Mesodermal cell (in vitro differentiated cells): Measurements from ENCODE around the gene DPP6.

Source experiments
- H3K27ac ChIP-seq: 2 replicates; pipeline ENCODE4 v1.7.0; 2013; ENCODE audit warnings: mild to moderate bottlenecking, low read depth, low read length, moderate library complexity; ENCODE audit not compliant: severe bottlenecking
- H3K36me3 ChIP-seq: 2 replicates; pipeline ENCODE4 v1.7.1; 2013; ENCODE audit warnings: mild to moderate bottlenecking, low read length, moderate library complexity; ENCODE audit not compliant: control insufficient read depth, insufficient read depth
- H3K4me1 ChIP-seq: one replicate; pipeline ENCODE4 v1.7.1; 2013; ENCODE audit warnings: mild to moderate bottlenecking, low read length; ENCODE audit not compliant: insufficient read depth, control insufficient read depth, poor library complexity, severe bottlenecking
- H3K4me3 ChIP-seq: 2 replicates; pipeline ENCODE4 v1.7.0; 2013; ENCODE audit warnings: low read length, control low read depth, mild to moderate bottlenecking; ENCODE audit not compliant: insufficient read depth, poor library complexity, severe bottlenecking; ENCODE audit errors: extremely low read depth
- H3K9me3 ChIP-seq: 2 replicates; pipeline ENCODE4 v1.7.1; 2013; ENCODE audit warnings: mild to moderate bottlenecking, low read length, moderate library complexity; ENCODE audit not compliant: control insufficient read depth
- WGBS, 2 experiments: methylation state at CpG; one replicate each; pipeline ENCODE4 v1.1.5; 2013; ENCODE audit warnings: missing lambda C conversion rate in 2 of 2; ENCODE audit not compliant: insufficient coverage in 2 of 2; 5-methylcytosine and 5-hydroxymethylcytosine counted together

DPP6 gene

DNA sequence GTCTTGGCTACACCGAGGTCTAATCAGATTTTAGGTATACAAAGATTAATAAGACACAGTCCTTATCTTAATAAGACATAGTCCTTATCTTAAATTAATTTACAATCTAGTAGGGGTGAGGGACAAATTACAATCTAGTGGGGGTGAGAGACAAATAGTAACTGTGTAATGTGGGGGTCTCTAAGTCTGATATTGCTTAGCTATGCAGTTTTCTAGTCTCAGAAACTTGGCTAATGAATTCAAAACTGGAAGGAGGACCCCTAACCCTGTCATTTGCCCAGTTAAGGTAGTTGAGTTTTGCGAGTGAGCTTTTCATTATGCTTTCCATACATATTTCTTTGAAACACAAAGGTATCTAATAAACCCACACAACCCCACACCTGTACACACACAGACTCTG lies 136.1 kb downstream of the DPP6 start:
- Histone ChIP-seq H3K4me1 (no peaks in the 10 kb centered on the region), H3K4me3 (no peak overlapping the region), H3K27ac (no peak overlapping the region), H3K9me3 (no peaks in the 10 kb centered on the region), H3K36me3 (no peaks in the 10 kb centered on the region)
- WGBS, 2 experiments, result 67 to 71% methylated on average over 1 of the region's 2 CpGs

DNA sequence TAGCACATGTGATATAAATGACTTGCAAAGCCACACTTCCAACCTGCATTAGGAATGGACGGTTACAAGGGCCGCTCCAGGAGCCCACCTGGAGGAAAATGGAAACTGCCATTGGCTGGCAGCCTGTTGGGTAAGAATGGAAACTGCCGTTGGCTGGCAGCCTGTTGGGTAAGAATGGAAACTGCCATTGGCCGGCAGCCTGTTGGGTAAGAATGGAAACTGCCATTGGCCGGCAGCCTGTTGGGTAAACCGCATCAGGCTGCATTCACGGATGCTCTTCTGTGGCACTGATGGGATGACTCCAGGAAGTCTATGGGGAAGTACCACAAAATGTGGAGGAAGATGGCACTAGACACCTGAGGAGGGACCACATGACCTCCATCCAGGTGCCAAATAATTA lies 143.1 kb downstream of the DPP6 start:
- Histone ChIP-seq H3K27ac (no peak overlapping the region), H3K36me3 (no peaks in the 10 kb centered on the region), H3K9me3 (no peaks in the 10 kb centered on the region), H3K4me1 (peaks cover under 1% of the 10 kb centered on the region), H3K4me3 (no peak overlapping the region)
- 79 to 90% methylated on average over 7 of the region's 7 CpGs for WGBS, 2 experiments

DNA sequence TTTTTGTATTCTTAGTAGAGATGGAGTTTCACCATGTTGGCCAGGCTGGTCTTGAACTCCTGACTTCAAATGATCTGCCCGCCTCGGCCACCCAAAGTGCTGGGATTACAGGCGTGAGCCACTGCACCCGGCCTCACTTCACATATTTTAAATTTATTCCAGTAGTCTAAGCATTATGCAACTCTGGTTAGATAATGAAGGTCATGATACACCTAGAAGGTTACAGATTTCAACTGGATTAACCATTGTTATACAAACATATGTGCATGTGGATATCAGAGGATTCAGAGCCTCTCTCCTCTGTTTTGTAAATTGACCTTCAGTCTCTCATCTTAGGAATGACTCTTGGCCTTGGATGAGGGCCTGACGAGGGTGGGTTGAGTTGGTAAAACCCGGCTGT lies 146.3 kb downstream of the DPP6 start:
- Histone ChIP-seq H3K9me3 (no peaks in the 10 kb centered on the region), H3K36me3 (no peaks in the 10 kb centered on the region), H3K4me3 (no peak overlapping the region), H3K27ac (no peak overlapping the region), H3K4me1 (peaks cover 10% of the 10 kb centered on the region)
- 80% methylated on average over 1 of the region's 6 CpGs; no CpG with 5 or more reads in 1 of the 2 experiments for WGBS, 2 experiments

DNA sequence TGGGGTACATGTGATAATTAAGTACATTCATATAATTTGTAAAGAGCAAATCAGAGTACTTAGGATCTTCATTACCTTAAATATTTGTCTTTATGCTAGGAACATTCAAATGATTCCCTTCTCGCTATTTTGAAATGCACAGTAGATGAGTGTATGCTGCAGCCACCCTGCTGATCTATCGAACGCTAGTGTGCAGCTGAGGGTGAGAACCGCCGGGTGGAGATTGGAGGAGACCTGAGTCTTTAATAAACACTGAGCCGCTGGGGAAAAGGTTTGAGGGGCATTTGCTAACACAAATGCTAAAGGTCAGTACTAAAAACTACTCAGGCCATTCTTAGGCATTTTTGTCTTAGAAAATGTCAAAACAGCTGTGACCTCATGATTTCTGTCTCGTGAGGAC lies 148.0 kb downstream of the DPP6 start:
- 85 to 91% methylated on average over 4 to 7 of the region's 7 CpGs for WGBS, 2 experiments
- Histone ChIP-seq H3K4me1 (peaks cover 10% of the 10 kb centered on the region), H3K36me3 (no peaks in the 10 kb centered on the region), H3K4me3 (no peak overlapping the region), H3K9me3 (no peaks in the 10 kb centered on the region), H3K27ac (no peak overlapping the region)

DNA sequence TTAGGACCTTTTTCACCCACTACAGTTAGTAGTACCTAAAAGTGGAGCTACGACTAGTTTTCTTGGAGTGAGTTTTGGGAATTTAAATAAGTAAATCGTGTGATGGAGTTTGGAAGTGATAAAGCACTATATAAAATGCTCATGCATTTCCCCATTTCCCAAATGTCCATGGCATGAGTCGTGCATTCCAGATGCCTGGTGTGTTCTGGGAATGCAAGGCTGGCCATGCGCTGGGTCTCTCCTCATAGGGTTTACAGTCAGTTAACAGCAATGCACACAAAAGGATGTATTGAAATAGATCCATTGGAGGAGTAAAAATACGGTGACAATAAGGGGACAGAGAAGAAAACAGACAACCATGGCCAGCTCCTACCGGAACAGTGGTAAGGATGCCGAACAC lies 149.8 kb downstream of the DPP6 start:
- WGBS, 2 experiments, result 79 to 86% methylated on average over 3 to 5 of the region's 7 CpGs

DNA sequence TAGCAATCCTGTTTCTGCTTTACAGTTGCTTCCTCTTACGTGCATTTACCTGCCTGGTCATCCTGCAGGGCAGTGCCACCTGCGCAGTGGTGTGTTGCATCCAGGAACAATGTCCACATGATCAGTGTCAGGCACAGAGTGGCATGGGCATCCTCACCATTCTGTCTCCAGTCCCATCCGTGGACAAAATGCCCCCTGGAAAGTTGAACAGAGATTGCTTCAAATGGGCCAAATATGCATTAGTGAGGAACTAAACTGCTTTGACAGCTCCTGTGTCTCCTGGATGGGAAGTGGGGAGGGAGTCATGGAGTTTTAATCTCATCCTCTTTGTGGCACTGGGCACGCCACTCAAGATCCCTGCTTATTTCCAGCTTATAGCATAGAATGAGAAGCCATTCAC lies 151.8 kb downstream of the DPP6 start:
- Histone ChIP-seq H3K36me3 (no peaks in the 10 kb centered on the region), H3K4me1 (peaks cover 10% of the 10 kb centered on the region), H3K4me3 (no peak overlapping the region), H3K9me3 (no peaks in the 10 kb centered on the region), H3K27ac (no peak overlapping the region)
- 87 to 96% methylated on average over 3 of the region's 4 CpGs for WGBS, 2 experiments

More for the DNA sequence above, 149.8 kb downstream of the DPP6 start:
- peak overlapping the region; percentile 61 for H3K27ac ChIP-seq
- H3K4me1 ChIP-seq, result peaks cover 10% of the 10 kb centered on the region
- no peaks in the 10 kb centered on the region for H3K9me3 ChIP-seq
- H3K4me3 ChIP-seq, result no peak overlapping the region
- H3K36me3 ChIP-seq, result no peaks in the 10 kb centered on the region

DNA sequence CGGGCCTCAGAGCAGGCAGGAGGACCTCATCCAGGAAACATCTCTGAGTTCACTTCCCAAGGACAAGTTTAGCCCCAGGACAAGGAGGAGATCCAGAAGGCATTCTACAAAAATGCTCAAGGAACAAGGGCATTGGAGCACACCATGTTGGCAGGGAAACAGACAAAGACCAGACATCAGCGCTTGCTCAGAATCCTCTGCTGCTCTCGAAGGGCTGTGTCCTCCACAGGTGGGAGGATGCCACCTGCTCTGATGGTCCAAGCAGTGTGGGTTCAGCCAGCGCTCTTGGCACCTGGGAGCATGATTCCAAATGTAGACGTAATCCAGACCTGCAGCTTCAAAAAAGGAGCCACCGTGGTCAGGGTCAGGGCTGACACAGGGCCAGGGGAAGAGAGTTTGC lies 160.7 kb downstream of the DPP6 start:
- no peak overlapping the region for H3K4me3 ChIP-seq
- H3K4me1 ChIP-seq, result no peaks in the 10 kb centered on the region
- 66 to 86% methylated on average over 4 of the region's 6 CpGs for WGBS, 2 experiments
- no peaks in the 10 kb centered on the region for H3K9me3 ChIP-seq
- no peak overlapping the region for H3K27ac ChIP-seq
- no peaks in the 10 kb centered on the region for H3K36me3 ChIP-seq

DNA sequence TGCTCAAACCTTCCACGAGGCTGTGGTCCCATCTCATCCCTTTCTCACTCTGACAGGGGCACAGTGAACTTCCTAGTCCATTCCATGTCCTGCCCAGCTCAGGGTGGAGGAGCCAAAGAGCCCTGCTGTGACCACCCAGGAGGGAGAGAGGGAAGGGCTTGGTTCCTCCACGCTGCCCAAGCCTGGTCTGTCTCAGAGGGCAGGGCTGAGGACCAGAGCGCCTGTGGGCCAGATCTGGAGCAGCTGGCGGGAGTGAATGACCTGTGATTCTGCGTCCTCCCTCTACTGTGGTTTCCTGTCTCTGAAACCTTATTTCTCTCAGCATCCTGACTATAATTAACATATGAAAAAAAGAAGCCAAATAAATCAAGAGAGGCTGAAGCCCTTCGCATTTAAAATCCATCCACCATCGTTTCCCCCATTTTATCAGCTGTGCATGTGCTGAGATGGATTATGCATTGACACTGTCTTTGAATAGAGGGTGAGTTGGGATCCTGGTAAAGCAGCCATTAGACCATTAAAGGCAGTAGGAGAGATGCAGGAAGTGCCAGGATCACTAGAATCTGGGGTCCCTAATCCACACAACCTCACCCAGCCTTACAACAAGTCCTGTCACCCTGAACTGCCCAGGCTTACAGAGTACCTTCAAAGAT lies 165.6 kb downstream of the DPP6 start:
- Histone ChIP-seq H3K4me3 (no peak overlapping the region), H3K4me1 (no peaks in the 10 kb centered on the region), H3K27ac (no peak overlapping the region), H3K36me3 (no peaks in the 10 kb centered on the region), H3K9me3 (no peaks in the 10 kb centered on the region)
- 50 to 60% methylated on average over 1 to 5 of the region's 7 CpGs for WGBS, 2 experiments

DNA sequence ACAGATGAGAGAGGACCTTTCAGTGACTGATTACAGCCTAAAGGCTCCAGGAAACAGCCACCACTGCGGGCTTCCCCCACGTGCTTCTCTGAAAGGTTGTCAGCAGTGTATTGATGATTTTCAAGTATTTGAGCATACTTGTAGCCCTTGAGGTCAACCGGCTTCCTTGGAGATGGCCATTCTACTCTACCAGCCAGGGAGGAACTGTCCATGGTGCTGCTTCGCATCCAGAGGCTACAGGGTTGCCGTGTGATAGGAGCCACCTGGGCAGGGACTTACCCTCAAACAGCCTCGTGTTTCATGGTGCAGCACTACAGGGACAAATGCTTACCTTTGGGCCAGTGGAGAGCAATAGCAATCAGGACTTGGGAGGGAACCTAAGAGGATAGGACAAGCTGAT lies 179.5 kb downstream of the DPP6 start:
- H3K27ac ChIP-seq, result no peak overlapping the region
- H3K4me1 ChIP-seq, result no peaks in the 10 kb centered on the region
- no peak overlapping the region for H3K4me3 ChIP-seq
- no peaks in the 10 kb centered on the region for H3K36me3 ChIP-seq
- H3K9me3 ChIP-seq, result no peaks in the 10 kb centered on the region
- WGBS, 2 experiments, result 42 to 45% methylated on average over 4 to 5 of the region's 6 CpGs

DNA sequence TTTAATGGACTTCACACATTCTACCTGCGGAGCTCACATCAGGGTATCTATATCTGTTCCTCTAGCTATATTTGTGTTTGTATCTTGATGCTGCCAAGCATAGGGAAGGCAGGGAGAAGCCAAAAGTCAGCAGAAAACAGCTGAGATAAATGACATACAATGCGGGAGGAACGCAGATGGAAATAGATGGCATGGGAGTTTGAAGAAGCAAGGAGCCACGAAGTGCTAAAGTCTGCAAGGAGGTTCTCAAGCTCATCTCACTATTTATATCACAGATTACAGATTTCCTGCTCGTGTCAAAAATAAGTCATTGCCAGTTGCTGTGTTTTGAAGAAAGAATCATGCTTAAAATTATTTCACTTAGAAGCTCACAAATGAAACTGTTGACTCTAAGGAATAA lies 180.5 kb downstream of the DPP6 start:
- 92% methylated on average over 2 of the region's 5 CpGs; no CpG with 5 or more reads in 1 of the 2 experiments for WGBS, 2 experiments

DNA sequence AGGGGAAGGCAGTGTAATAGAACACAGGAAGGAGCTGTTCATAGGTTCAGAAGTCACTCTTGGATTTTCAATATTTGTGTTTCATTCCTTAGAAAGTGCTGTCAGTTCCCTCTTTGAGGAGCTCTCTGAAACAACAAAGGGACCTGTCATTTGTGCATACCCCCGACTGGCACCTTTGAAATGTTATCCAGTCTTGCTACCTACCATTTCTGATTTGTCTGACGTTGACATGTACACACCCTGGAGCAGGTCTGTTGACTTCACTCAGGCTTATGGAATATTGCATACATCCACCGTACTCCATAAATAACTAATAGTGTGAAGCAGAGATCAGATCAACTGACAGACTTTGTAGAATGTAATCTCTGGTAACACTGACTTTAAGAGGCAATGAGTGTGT lies 189.8 kb downstream of the DPP6 start:
- no peak overlapping the region for H3K27ac ChIP-seq
- H3K36me3 ChIP-seq, result no peaks in the 10 kb centered on the region
- no peaks in the 10 kb centered on the region for H3K4me1 ChIP-seq
- 82 to 84% methylated on average over 2 of the region's 3 CpGs for WGBS, 2 experiments
- peaks cover 6% of the 10 kb centered on the region for H3K9me3 ChIP-seq
- H3K4me3 ChIP-seq, result no peak overlapping the region

More for the DNA sequence above, 180.5 kb downstream of the DPP6 start:
- H3K27ac ChIP-seq, result no peak overlapping the region
- no peaks in the 10 kb centered on the region for H3K9me3 ChIP-seq
- H3K36me3 ChIP-seq, result no peaks in the 10 kb centered on the region
- no peaks in the 10 kb centered on the region for H3K4me1 ChIP-seq
- H3K4me3 ChIP-seq, result no peak overlapping the region
